T-helper 1 cell (primary cell): Measurements from ENCODE around the gene HLA-B.
"Not testable (repeated sequence)": the region's sequence is repeated elsewhere in the genome, so short reads cannot be mapped to it uniquely, and the experiment has no call there.

Source experiments
- DNase-seq, 5 donors: peaks; one replicate each; pipeline ENCODE4 v3.0.0-alpha.2; 2012 to 2020

HLA-B gene

GRCh38 chr6:31383149-31383548 lies 26.2 kb upstream of the HLA-B start:
- DNase-seq: no peak

- DNase-seq: no peak
Observed at GRCh38 chr6:31381666-31382065, 24.7 kb upstream of the HLA-B start.

GRCh38 chr6:31379850-31380249 lies 22.9 kb upstream of the HLA-B start:
- DNase-seq: no peak

GRCh38 chr6:31378721-31379103 lies 21.7 kb upstream of the HLA-B start:
- DNase-seq: no peak

- DNase-seq: no peak
Observed at GRCh38 chr6:31378062-31378720, 21.2 kb upstream of the HLA-B start.

- no peak for DNase-seq
Observed at GRCh38 chr6:31377029-31377428, 20.1 kb upstream of the HLA-B start.

- DNase-seq: no peak
Observed at GRCh38 chr6:31375699-31376098, 18.7 kb upstream of the HLA-B start.

- DNase-seq: not testable (repeated sequence)
Observed at GRCh38 chr6:31374118-31374517, 17.1 kb upstream of the HLA-B start.

- DNase-seq: no peak
Observed at GRCh38 chr6:31368461-31368860, 11.5 kb upstream of the HLA-B start.

GRCh38 chr6:31366693-31367470 lies 9.9 kb upstream of the HLA-B start:
- DNase-seq: peak; percentile 73 to 89 (median 78)

GRCh38 chr6:31365864-31366263 lies 8.9 kb upstream of the HLA-B start:
- DNase-seq: no peak

- DNase-seq: no peak
Observed at GRCh38 chr6:31363811-31364210, 6.8 kb upstream of the HLA-B start.

- no peak for DNase-seq
Observed at GRCh38 chr6:31362751-31363150, 5.8 kb upstream of the HLA-B start.

- no peak for DNase-seq
Observed at GRCh38 chr6:31359581-31359980, 2.6 kb upstream of the HLA-B start.

GRCh38 chr6:31358302-31358701 lies 1.3 kb upstream of the HLA-B start:
- DNase-seq: peak in 1 of 5 donors; percentile 30

- peak in 1 of 5 donors; percentile 16 for DNase-seq
Observed at GRCh38 chr6:31357886-31358285, 907 bp upstream of the HLA-B start.

GRCh38 chr6:31356216-31356945 lies 598 bp downstream of the HLA-B start:
- peak in 3 of 5 donors; percentile 35 to 62 (median 36) for DNase-seq

GRCh38 chr6:31355583-31355948 lies 1.4 kb downstream of the HLA-B start:
- DNase-seq: peak in 1 of 5 donors; percentile 25

GRCh38 chr6:31354864-31355582 lies 2.0 kb downstream of the HLA-B start:
- DNase-seq: no peak

- peak in 1 of 5 donors; percentile 26 for DNase-seq
Observed at GRCh38 chr6:31354158-31354863, 2.7 kb downstream of the HLA-B start.

GRCh38 chr6:31353384-31353945 lies 3.5 kb downstream of the HLA-B start:
- DNase-seq: peak in 1 of 5 donors; percentile 34
